Measurements from ENCODE around the gene LCN9. TPM values are rescaled to one million over a fixed set of nuclear protein-coding genes. Genes with fewer than 3 reads are reported as not detected.

The LCN9 gene
- total and polyA plus RNA-seq, 8 donors, result not detected

- no peak overlapping the region for H3K4me3 ChIP-seq
- no peak for TF ChIP-seq CTCF (IDR thresholded peaks at IDR 0.05)
- intact Hi-C loops (cut with DNase I), result no loop called here
- H3K4me1 ChIP-seq, result no peaks in the 10 kb centered on the region
- no peak overlapping the region for H3K27ac ChIP-seq
- H3K9me3 ChIP-seq, result no peaks in the 10 kb centered on the region
- H3K36me3 ChIP-seq, result no peaks in the 10 kb centered on the region
- ATAC-seq (no peak), DNase-seq (no peak)
- peaks cover 0 to 63% of the 10 kb centered on the region in 2 donors for H3K27me3 ChIP-seq
Observed at GRCh38 chr9:135616619-135617537, 46.2 kb upstream of the LCN9 start.

GRCh38 chr9:135617538-135617900 lies 45.6 kb upstream of the LCN9 start:
- Histone ChIP-seq H3K9me3 (no peaks in the 10 kb centered on the region), H3K4me1 (no peaks in the 10 kb centered on the region), H3K36me3 (no peaks in the 10 kb centered on the region), H3K27ac (no peak overlapping the region), H3K27me3 (peaks cover 0 to 59% of the 10 kb centered on the region in 2 donors), H3K4me3 (no peak overlapping the region)
- no peak for TF ChIP-seq CTCF (IDR thresholded peaks at IDR 0.05)
- intact Hi-C loops (cut with DNase I), result no loop called here
- DNase-seq, result no peak
- no peak for ATAC-seq

- ATAC-seq (no peak), DNase-seq (no peak)
- intact Hi-C loops (cut with DNase I), result no loop called here
- TF ChIP-seq CTCF (IDR thresholded peaks at IDR 0.05), result no peak
- Histone ChIP-seq H3K4me3 (no peak overlapping the region), H3K27me3 (peaks cover 0 to 55% of the 10 kb centered on the region in 2 donors), H3K36me3 (no peaks in the 10 kb centered on the region), H3K27ac (no peak overlapping the region), H3K4me1 (no peaks in the 10 kb centered on the region), H3K9me3 (no peaks in the 10 kb centered on the region)
Observed at GRCh38 chr9:135617991-135618411, 45.1 kb upstream of the LCN9 start.

GRCh38 chr9:135618866-135619598 lies 44.1 kb upstream of the LCN9 start:
- no peak for DNase-seq
- Histone ChIP-seq H3K9me3 (no peaks in the 10 kb centered on the region), H3K36me3 (no peaks in the 10 kb centered on the region), H3K4me1 (no peaks in the 10 kb centered on the region), H3K4me3 (no peak overlapping the region), H3K27ac (no peak overlapping the region), H3K27me3 (peaks cover 0 to 48% of the 10 kb centered on the region in 2 donors)
- no peak for ATAC-seq
- intact Hi-C loops (cut with DNase I), result no loop called here
- no peak for TF ChIP-seq CTCF (IDR thresholded peaks at IDR 0.05)

- H3K27ac ChIP-seq, result no peak overlapping the region
- no peak for TF ChIP-seq CTCF (IDR thresholded peaks at IDR 0.05)
- H3K9me3 ChIP-seq, result no peaks in the 10 kb centered on the region
- ATAC-seq (no peak), DNase-seq (no peak)
- H3K36me3 ChIP-seq, result no peaks in the 10 kb centered on the region
- H3K27me3 ChIP-seq, result peaks cover 0 to 47% of the 10 kb centered on the region in 2 donors
- no peak overlapping the region for H3K4me3 ChIP-seq
- intact Hi-C loops (cut with DNase I), result no loop called here
- no peaks in the 10 kb centered on the region for H3K4me1 ChIP-seq
Observed at GRCh38 chr9:135619599-135619886, 43.6 kb upstream of the LCN9 start.

Measured in left lung (tissue), 10 donors.